ENCODE results near the gene CYBC1.

CYBC1 gene

DNA sequence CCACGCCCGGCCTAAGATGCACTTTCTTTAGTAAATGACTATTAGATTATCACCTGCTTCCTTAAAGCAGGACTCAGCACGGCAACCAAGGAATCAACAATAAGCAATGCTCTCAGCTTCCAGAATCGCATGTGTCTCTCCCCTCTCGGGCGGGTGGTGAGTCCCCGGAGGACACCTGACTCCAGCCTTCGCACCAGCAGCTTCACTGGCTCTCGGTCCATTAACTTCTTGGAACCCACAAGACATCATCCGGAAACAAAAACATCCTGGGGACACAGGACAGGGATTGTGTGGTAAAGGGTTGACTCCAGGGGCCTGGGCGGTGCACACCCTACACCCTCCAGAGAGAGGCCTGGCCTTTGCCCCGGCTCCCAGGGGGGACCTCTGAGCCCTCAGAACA, 56.3 kb downstream of the CYBC1 start:
- TF ChIP-seq, protein P1, sequence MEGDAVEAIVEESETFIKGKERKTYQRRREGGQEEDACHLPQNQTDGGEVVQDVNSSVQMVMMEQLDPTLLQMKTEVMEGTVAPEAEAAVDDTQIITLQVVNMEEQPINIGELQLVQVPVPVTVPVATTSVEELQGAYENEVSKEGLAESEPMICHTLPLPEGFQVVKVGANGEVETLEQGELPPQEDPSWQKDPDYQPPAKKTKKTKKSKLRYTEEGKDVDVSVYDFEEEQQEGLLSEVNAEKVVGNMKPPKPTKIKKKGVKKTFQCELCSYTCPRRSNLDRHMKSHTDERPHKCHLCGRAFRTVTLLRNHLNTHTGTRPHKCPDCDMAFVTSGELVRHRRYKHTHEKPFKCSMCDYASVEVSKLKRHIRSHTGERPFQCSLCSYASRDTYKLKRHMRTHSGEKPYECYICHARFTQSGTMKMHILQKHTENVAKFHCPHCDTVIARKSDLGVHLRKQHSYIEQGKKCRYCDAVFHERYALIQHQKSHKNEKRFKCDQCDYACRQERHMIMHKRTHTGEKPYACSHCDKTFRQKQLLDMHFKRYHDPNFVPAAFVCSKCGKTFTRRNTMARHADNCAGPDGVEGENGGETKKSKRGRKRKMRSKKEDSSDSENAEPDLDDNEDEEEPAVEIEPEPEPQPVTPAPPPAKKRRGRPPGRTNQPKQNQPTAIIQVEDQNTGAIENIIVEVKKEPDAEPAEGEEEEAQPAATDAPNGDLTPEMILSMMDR (IDR thresholded peaks at IDR 0.05; ENCODE audit: low read depth, low read length, missing control alignments): no peak
- Histone ChIP-seq H3K4me3 (ENCODE audit: low read depth, low read length) (no peak overlapping the region), H3K27ac (no peak overlapping the region), H3K36me3 (replicated peaks) (no peaks in the 10 kb centered on the region), H3K27me3 (replicated peaks) (no peaks in the 10 kb centered on the region)
- in situ Hi-C loops (cut with HindIII; ENCODE audit: low pct_ligation_motif_present, low sequenced_read_pairs): no loop called here
- DNase-seq: no peak

DNA sequence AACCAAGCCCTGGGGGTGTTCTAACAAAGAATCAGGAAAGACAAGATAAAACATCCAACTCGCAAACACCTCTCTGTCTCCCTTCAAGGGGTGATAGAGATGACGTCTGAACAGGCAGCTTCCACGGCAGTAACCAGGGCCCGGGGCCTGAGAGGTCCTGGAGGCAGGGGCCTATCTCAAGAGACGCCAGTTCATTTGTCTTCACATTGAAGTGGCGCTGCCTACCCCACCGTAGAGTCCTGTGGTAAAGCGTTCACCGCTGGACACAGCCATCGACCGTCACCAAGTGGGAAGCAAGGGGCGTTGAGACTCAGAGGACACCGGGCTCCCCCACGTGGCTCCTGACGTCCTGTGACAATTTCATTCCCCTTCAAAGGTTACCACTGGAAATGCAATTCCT, 57.6 kb downstream of the CYBC1 start:
- TF ChIP-seq, protein P1 (IDR thresholded peaks at IDR 0.05; ENCODE audit: low read depth, low read length, missing control alignments): no peak
- in situ Hi-C loops (cut with HindIII; ENCODE audit: low pct_ligation_motif_present, low sequenced_read_pairs): no loop called here
- no peak overlapping the region for H3K4me3 ChIP-seq (ENCODE audit: low read depth, low read length)
- H3K36me3 ChIP-seq (replicated peaks): no peaks in the 10 kb centered on the region
- H3K27ac ChIP-seq: no peak overlapping the region
- no peak for DNase-seq
- no peaks in the 10 kb centered on the region for H3K27me3 ChIP-seq (replicated peaks)

All from brain microvascular endothelial cell (primary cell).